OCI-LY1 (cell line): ENCODE data around the gene TTF2.

ENCODE experiments used
- H2AFZ ChIP-seq: fragments of 200-600 bp; sonication (generic), shearing (Covaris generic); 2 replicates; pipeline ENCODE4 v1.6.0; 2014; ENCODE audit warnings: antibody characterized with exemption, mild to moderate bottlenecking, low read length
- H3F3A ChIP-seq: fragments of 200-600 bp; sonication (generic), shearing (Covaris generic); 2 replicates; pipeline ENCODE4 v1.6.0; 2014; ENCODE audit warnings: mild to moderate bottlenecking, antibody characterized with exemption, low read length, moderate library complexity; ENCODE audit not compliant: insufficient read depth
- H3K27ac ChIP-seq: fragments of 200-600 bp; sonication (generic); 2 replicates; pipeline ENCODE4 v1.5.1; 2014; ENCODE audit warnings: low read length, mixed run types, mild to moderate bottlenecking, low read depth; ENCODE audit not compliant: poor library complexity, severe bottlenecking
- H3K27me3 ChIP-seq: fragments of 200-600 bp; sonication (generic); 2 replicates; pipeline ENCODE4 v1.6.0; 2014; ENCODE audit warnings: antibody characterized with exemption, mild to moderate bottlenecking, low read length, moderate library complexity; ENCODE audit not compliant: insufficient read depth
- H3K36me3 ChIP-seq: fragments of 200-600 bp; sonication (generic); 2 replicates; pipeline ENCODE4 v1.6.1; 2014; ENCODE audit warnings: mild to moderate bottlenecking, antibody characterized with exemption, low read length, moderate library complexity, mixed read lengths; ENCODE audit not compliant: insufficient read depth
- H3K4me1 ChIP-seq: fragments of 200-600 bp; sonication (generic); 2 replicates; pipeline ENCODE4 v1.5.1; 2014; ENCODE audit warnings: mild to moderate bottlenecking, low read length, moderate library complexity; ENCODE audit not compliant: insufficient read depth, severe bottlenecking
- H3K4me2 ChIP-seq: fragments of 200-600 bp; sonication (generic), shearing (Covaris generic); 2 replicates; pipeline ENCODE4 v1.6.1; 2014; ENCODE audit warnings: low read length
- H3K4me3 ChIP-seq: fragments of 200-600 bp; sonication (generic); 2 replicates; pipeline ENCODE4 v1.5.1; 2014; ENCODE audit warnings: low read length, low read depth, mild to moderate bottlenecking, mixed read lengths; ENCODE audit not compliant: poor library complexity, severe bottlenecking
- H3K79me2 ChIP-seq: fragments of 200-600 bp; shearing (Covaris generic); 2 replicates; pipeline ENCODE4 v1.6.1; 2016; ENCODE audit warnings: mixed run types, low read length, mixed read lengths; ENCODE audit not compliant: insufficient read depth
- H3K9ac ChIP-seq: fragments of 200-600 bp; sonication (generic), shearing (Covaris generic); 2 replicates; pipeline ENCODE4 v1.6.1; 2014; ENCODE audit warnings: mild to moderate bottlenecking, low read length, mixed read lengths
- H3K9me2 ChIP-seq: fragments of 200-600 bp; sonication (generic), shearing (Covaris generic); 2 replicates; pipeline ENCODE4 v1.6.1; 2014; ENCODE audit warnings: low read depth, mild to moderate bottlenecking, low read length, mixed read lengths
- H3K9me3 ChIP-seq: fragments of 200-600 bp; shearing (Covaris generic); 2 replicates; pipeline ENCODE4 v1.6.1; 2014; ENCODE audit warnings: low read length, mixed read lengths
- H4K20me1 ChIP-seq: fragments of 200-600 bp; sonication (generic), shearing (Covaris generic); 2 replicates; pipeline ENCODE4 v1.6.0; 2016; ENCODE audit warnings: mild to moderate bottlenecking, low read length; ENCODE audit not compliant: insufficient read depth
- EZH2 ChIP-seq: fragments of 200-600 bp; sonication (generic), shearing (Covaris generic); IDR thresholded peaks from 2 replicates; pipeline ENCODE4 v1.8.0; 2017; ENCODE audit warnings: borderline replicate concordance, mixed run types, mild to moderate bottlenecking, antibody characterized with exemption, low read length, moderate library complexity, mixed read lengths
- TF ChIP-seq, protein P1 (sequence below): fragments of 200-600 bp; sonication (generic), shearing (Covaris generic); IDR thresholded peaks from 2 replicates; pipeline ENCODE4 v1.5.1; 2017; ENCODE audit warnings: mild to moderate bottlenecking, antibody characterized with exemption, low read length, moderate library complexity, mixed read lengths

TTF2 gene

DNA sequence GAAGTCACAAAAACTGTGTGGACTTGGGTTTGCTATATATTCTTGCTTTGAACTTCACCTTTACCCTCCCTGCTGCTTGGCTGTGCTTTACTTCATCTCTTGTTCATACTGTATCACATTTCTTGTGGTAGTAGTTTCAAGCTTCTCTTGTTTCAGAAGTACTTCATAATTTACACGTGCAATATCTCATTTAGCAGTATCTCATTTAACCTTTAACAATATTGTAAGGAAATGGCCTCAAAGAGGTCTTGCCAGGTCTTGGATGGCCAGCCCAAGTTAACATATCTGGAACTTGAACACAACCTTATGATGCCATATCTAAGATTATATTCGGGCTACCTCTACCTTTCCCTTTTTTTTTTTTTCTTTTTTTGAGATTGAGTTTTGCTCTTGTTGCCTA, 63.1 kb downstream of the TTF2 start:
- Histone ChIP-seq H3K9me2 (no peaks in the 10 kb centered on the region), H3K36me3 (no peaks in the 10 kb centered on the region), H3K4me1 (no peaks in the 10 kb centered on the region), H3K27me3 (peaks cover 5% of the 10 kb centered on the region; the same call in 1 of the 2 replicates), H4K20me1 (no peaks in the 10 kb centered on the region), H3K4me2 (no peak overlapping the region), H2AFZ (no peak overlapping the region), H3K9ac (no peak overlapping the region), H3K79me2 (no peaks in the 10 kb centered on the region), H3K4me3 (no peak overlapping the region), H3F3A (no peaks in the 10 kb centered on the region), H3K9me3 (no peaks in the 10 kb centered on the region), H3K27ac (no peak overlapping the region)
- TF ChIP-seq, protein P1, sequence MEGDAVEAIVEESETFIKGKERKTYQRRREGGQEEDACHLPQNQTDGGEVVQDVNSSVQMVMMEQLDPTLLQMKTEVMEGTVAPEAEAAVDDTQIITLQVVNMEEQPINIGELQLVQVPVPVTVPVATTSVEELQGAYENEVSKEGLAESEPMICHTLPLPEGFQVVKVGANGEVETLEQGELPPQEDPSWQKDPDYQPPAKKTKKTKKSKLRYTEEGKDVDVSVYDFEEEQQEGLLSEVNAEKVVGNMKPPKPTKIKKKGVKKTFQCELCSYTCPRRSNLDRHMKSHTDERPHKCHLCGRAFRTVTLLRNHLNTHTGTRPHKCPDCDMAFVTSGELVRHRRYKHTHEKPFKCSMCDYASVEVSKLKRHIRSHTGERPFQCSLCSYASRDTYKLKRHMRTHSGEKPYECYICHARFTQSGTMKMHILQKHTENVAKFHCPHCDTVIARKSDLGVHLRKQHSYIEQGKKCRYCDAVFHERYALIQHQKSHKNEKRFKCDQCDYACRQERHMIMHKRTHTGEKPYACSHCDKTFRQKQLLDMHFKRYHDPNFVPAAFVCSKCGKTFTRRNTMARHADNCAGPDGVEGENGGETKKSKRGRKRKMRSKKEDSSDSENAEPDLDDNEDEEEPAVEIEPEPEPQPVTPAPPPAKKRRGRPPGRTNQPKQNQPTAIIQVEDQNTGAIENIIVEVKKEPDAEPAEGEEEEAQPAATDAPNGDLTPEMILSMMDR, result no peak
- no peak for TF ChIP-seq EZH2

DNA sequence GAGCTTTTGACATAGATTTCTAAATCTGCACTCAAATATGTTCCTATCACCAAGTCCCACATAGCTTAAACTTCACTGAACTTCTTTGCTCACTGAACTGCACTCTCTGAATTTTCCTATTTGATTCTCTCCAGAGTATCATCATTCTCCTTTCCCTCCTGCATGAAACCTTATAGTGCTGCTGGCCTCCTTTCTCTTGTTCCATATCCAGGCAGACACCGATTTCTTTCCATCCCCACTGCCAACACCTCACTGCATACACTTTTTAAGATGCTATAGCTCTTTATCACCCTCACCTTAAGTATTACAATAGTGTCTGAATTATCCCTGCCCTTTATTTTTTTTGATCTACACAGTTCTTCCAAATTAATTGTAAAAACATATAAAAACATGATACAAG, 64.5 kb downstream of the TTF2 start:
- no peaks in the 10 kb centered on the region for H3K4me1 ChIP-seq
- H2AFZ ChIP-seq, result no peak overlapping the region
- H3K36me3 ChIP-seq, result no peaks in the 10 kb centered on the region
- no peak overlapping the region for H3K27ac ChIP-seq
- no peak overlapping the region for H3K9ac ChIP-seq
- H3K79me2 ChIP-seq, result no peaks in the 10 kb centered on the region
- no peaks in the 10 kb centered on the region for H4K20me1 ChIP-seq
- H3K4me3 ChIP-seq, result no peak overlapping the region
- no peaks in the 10 kb centered on the region for H3F3A ChIP-seq
- TF ChIP-seq EZH2, result no peak
- TF ChIP-seq, protein P1, result no peak
- H3K4me2 ChIP-seq, result no peak overlapping the region
- H3K9me3 ChIP-seq, result no peaks in the 10 kb centered on the region
- no peaks in the 10 kb centered on the region for H3K9me2 ChIP-seq
- 0 out of 2 replicates have a peak, but pooled peaks cover 5% of the 10 kb centered on the region for H3K27me3 ChIP-seq

GRCh38 chr1:117127795-117128194, 67.7 kb downstream of the TTF2 start:
- Histone ChIP-seq H3K79me2 (no peaks in the 10 kb centered on the region), H3K27me3 (no peaks in the 10 kb centered on the region), H2AFZ (no peak overlapping the region), H3K9me3 (no peaks in the 10 kb centered on the region), H3K4me2 (no peak overlapping the region), H3K4me3 (no peak overlapping the region), H4K20me1 (no peaks in the 10 kb centered on the region), H3F3A (no peaks in the 10 kb centered on the region), H3K27ac (no peak overlapping the region), H3K9me2 (no peaks in the 10 kb centered on the region), H3K4me1 (no peaks in the 10 kb centered on the region), H3K36me3 (no peaks in the 10 kb centered on the region), H3K9ac (no peak overlapping the region)
- no peak for TF ChIP-seq EZH2
- TF ChIP-seq, protein P1, result no peak
